T-cell (primary cell): Measurements from ENCODE around the gene SLC22A12. TPM values are rescaled to one million over a fixed set of nuclear protein-coding genes. Genes with fewer than 3 reads are reported as not detected.
"Not testable (repeated sequence)": the region's sequence is repeated elsewhere in the genome, so short reads cannot be mapped to it uniquely, and the experiment has no call there.

Source experiments
- ATAC-seq, 4 experiments: fragments of 200-7000 bp in 3 of 4; fragments of 150-1000 bp in 1 of 4; cut with Tn5 transposase; replicated peaks in 1 of 4; 1 replicate in 3 of 4; 2 replicates in 1 of 4; pipeline ENCODE4 v1.10.0; 2021; ENCODE audit warnings: moderate library complexity in 3 of 4, mild to moderate bottlenecking in 2 of 4, moderate number of reproducible peaks in 1 of 4
- CTCF ChIA-PET, 2 donors: fragments of 300-600 bp; sonication (Branson Sonifier 250); formaldehyde crosslinking; loops; one replicate each; lab custom pipeline; 2022; ENCODE audit warnings: antibody characterized with exemption in 2 of 2; lab: Charles Lee
- POLR2A ChIA-PET, 2 donors: fragments of 300-600 bp; sonication (Branson Sonifier 250); formaldehyde crosslinking; loops; one replicate each; lab custom pipeline; 2022; ENCODE audit warnings: antibody characterized with exemption in 2 of 2; lab: Charles Lee
- DNase-seq, 35 experiments: peaks; one replicate each; pipeline versions ENCODE4 v3.0.0 to v3.0.0-alpha.2; 2013 to 2023
- H3K27ac ChIP-seq: one replicate; pipeline ENCODE4 v1.5.1; 2013; ENCODE audit warnings: low read length
- H3K27me3 ChIP-seq, 2 experiments: replicated peaks in 1 of 2; 1 replicate in 1 of 2; 2 replicates in 1 of 2; pipeline versions ENCODE4 v1.6.1 to v1.7.0; 2013; ENCODE audit warnings: low read length in 1 of 2, mixed read lengths in 1 of 2; ENCODE audit not compliant: control insufficient read depth in 2 of 2, insufficient read depth in 2 of 2; ENCODE audit errors: extremely low read depth in 1 of 2
- H3K36me3 ChIP-seq, 2 donors: 1 replicate in 1 of 2; 2 replicates in 1 of 2; pipeline versions ENCODE4 v1.6.1 to v1.7.0; 2013; ENCODE audit warnings: low read length in 1 of 2; ENCODE audit not compliant: control insufficient read depth in 2 of 2, insufficient read depth in 1 of 2; ENCODE audit errors: extremely low read depth in 1 of 2
- H3K4me1 ChIP-seq, 2 experiments: 1 replicate in 1 of 2; 2 replicates in 1 of 2; pipeline versions ENCODE4 v1.6.1 to v1.7.0; 2013; ENCODE audit warnings: low read length in 2 of 2, mixed read lengths in 1 of 2; ENCODE audit not compliant: insufficient read depth in 2 of 2, control insufficient read depth in 1 of 2; ENCODE audit errors: extremely low read depth in 1 of 2
- H3K4me3 ChIP-seq, 2 donors: 1 replicate in 1 of 2; 2 replicates in 1 of 2; pipeline versions ENCODE4 v1.5.1 to v1.7.0; 2013; ENCODE audit warnings: mild to moderate bottlenecking in 2 of 2, low read length in 1 of 2, moderate library complexity in 1 of 2; ENCODE audit not compliant: control insufficient read depth in 1 of 2; ENCODE audit errors: extremely low read depth in 1 of 2
- H3K9me3 ChIP-seq: 2 replicates; pipeline ENCODE4 v1.7.0; 2013
- H3K27ac Mint-ChIP-seq, 2 donors: one replicate each; pipeline ENCODE4 v1.8.0; 2020 to 2021; ENCODE audit warnings: mild to moderate bottlenecking in 2 of 2, mixed read lengths in 2 of 2
- H3K27me3 Mint-ChIP-seq, 2 donors: one replicate each; pipeline ENCODE4 v1.8.0; 2021 to 2022; ENCODE audit warnings: mixed read lengths in 2 of 2
- H3K36me3 Mint-ChIP-seq: one replicate; pipeline ENCODE4 v1.8.0; 2021; ENCODE audit warnings: mixed read lengths
- H3K4me1 Mint-ChIP-seq, 3 donors: one replicate each; pipeline ENCODE4 v1.8.0; 2020 to 2022; ENCODE audit warnings: mixed read lengths in 3 of 3, mild to moderate bottlenecking in 1 of 3
- H3K4me3 Mint-ChIP-seq, 3 donors: one replicate each; pipeline ENCODE4 v1.8.0; 2020 to 2022; ENCODE audit warnings: mild to moderate bottlenecking in 3 of 3, mixed read lengths in 3 of 3, moderate library complexity in 3 of 3
- H3K9me3 Mint-ChIP-seq, 3 donors: one replicate each; pipeline ENCODE4 v1.8.0; 2020 to 2022; ENCODE audit warnings: mixed read lengths in 3 of 3
- WGBS: methylation state at CpG from one replicate; pipeline ENCODE4 v1.1.5; 2013; ENCODE audit warnings: missing lambda C conversion rate; ENCODE audit not compliant: insufficient coverage; 5-methylcytosine and 5-hydroxymethylcytosine counted together
- total RNA-seq, 35 experiments: library from RNA in 6 of 35; stranded (reverse) in 6 of 35; fragments of 120-200 nt in 1 of 35; gene quantifications; one replicate each; pipeline versions ENCODE4 v1.2.1 to v1.2.4 and lab custom pipeline; 2013 to 2026

SLC22A12 gene
- total RNA-seq, 5 donors from 2014 or later (not counting 1 experiment from before 2014, with no cell fraction given) = not detected

- Histone ChIP-seq H3K27me3 (peaks cover 0 to 43% of the 10 kb centered on the region in 2 experiments), H3K4me3 (no peak overlapping the region), H3K9me3 (no peaks in the 10 kb centered on the region), H3K27ac (no peak overlapping the region), H3K36me3 (no peaks in the 10 kb centered on the region), H3K4me1 (no peaks in the 10 kb centered on the region)
- Mint-ChIP-seq H3K27me3 (peaks cover 7 to 19% of the 10 kb centered on the region in 2 donors), H3K4me1 (no peaks in the 10 kb centered on the region), H3K9me3 (peaks cover 0 to 12% (median 5%) of the 10 kb centered on the region in 3 donors), H3K27ac (no peak overlapping the region), H3K4me3 (no peak overlapping the region), H3K36me3 (no peaks in the 10 kb centered on the region)
- POLR2A ChIA-PET = no interaction called here
- no peak for ATAC-seq
- DNase-seq = no peak
- WGBS = 83% methylated on average over 8 of the region's 9 CpGs
- CTCF ChIA-PET = no interaction called here
Measured at GRCh38 chr11:64592656-64593055, 1.6 kb downstream of the SLC22A12 start.

GRCh38 chr11:64593156-64594105 is 2.4 kb downstream of the SLC22A12 start:
- H3K4me1 Mint-ChIP-seq = no peaks in the 10 kb centered on the region
- ATAC-seq (no peak), DNase-seq (no peak)
- H3K4me1 ChIP-seq = no peaks in the 10 kb centered on the region
- H3K9me3 ChIP-seq = no peaks in the 10 kb centered on the region
- peaks cover 0 to 45% of the 10 kb centered on the region in 2 experiments for H3K27me3 ChIP-seq
- no peaks in the 10 kb centered on the region for H3K36me3 ChIP-seq
- no peak overlapping the region for H3K4me3 ChIP-seq
- no peak overlapping the region for H3K27ac ChIP-seq
- H3K9me3 Mint-ChIP-seq = peaks cover 0 to 6% (median 5%) of the 10 kb centered on the region in 3 donors
- CTCF ChIA-PET = no interaction called here
- no peaks in the 10 kb centered on the region for H3K36me3 Mint-ChIP-seq
- no peak overlapping the region for H3K27ac Mint-ChIP-seq
- POLR2A ChIA-PET = no interaction called here
- H3K27me3 Mint-ChIP-seq = peaks cover 0 to 13% of the 10 kb centered on the region in 2 donors
- 84% methylated on average over 30 of the region's 32 CpGs for WGBS
- H3K4me3 Mint-ChIP-seq = no peak overlapping the region

GRCh38 chr11:64594159-64594939 is 3.3 kb downstream of the SLC22A12 start:
- POLR2A ChIA-PET = no interaction called here
- no peak overlapping the region for H3K27ac Mint-ChIP-seq
- CTCF ChIA-PET = no interaction called here
- H3K36me3 ChIP-seq = no peaks in the 10 kb centered on the region
- WGBS = 90% methylated on average over 14 of the region's 14 CpGs
- no peak overlapping the region for H3K4me3 ChIP-seq
- no peaks in the 10 kb centered on the region for H3K4me1 ChIP-seq
- H3K36me3 Mint-ChIP-seq = no peaks in the 10 kb centered on the region
- DNase-seq (no peak), ATAC-seq (no peak)
- no peak overlapping the region for H3K4me3 Mint-ChIP-seq
- peaks cover 0 to 2% (median 1%) of the 10 kb centered on the region in 3 donors for H3K9me3 Mint-ChIP-seq
- H3K4me1 Mint-ChIP-seq = no peaks in the 10 kb centered on the region
- peaks cover 0 to 8% of the 10 kb centered on the region in 2 donors for H3K27me3 Mint-ChIP-seq
- peaks cover 0 to 45% of the 10 kb centered on the region in 2 experiments for H3K27me3 ChIP-seq
- H3K27ac ChIP-seq = no peak overlapping the region
- H3K9me3 ChIP-seq = no peaks in the 10 kb centered on the region

GRCh38 chr11:64595922-64596321 is 4.9 kb downstream of the SLC22A12 start:
- H3K36me3 Mint-ChIP-seq, H3K36me3 ChIP-seq, ATAC-seq, H3K9me3 Mint-ChIP-seq, H3K27ac Mint-ChIP-seq, DNase-seq, H3K27me3 Mint-ChIP-seq, H3K27ac ChIP-seq, POLR2A ChIA-PET, H3K4me3 ChIP-seq, H3K4me1 Mint-ChIP-seq, CTCF ChIA-PET, H3K9me3 ChIP-seq, H3K4me3 Mint-ChIP-seq, H3K4me1 ChIP-seq: not testable (repeated sequence)
- 57% methylated on average over 1 of the region's 1 CpG for WGBS
- peaks cover 0 to 30% of the 10 kb centered on the region in 2 experiments for H3K27me3 ChIP-seq

- H3K4me3 ChIP-seq = no peak overlapping the region
- Mint-ChIP-seq H3K36me3 (no peaks in the 10 kb centered on the region), H3K4me1 (no peaks in the 10 kb centered on the region), H3K27ac (no peak overlapping the region), H3K4me3 (no peak overlapping the region), H3K27me3 (peaks cover 0 to 4% of the 10 kb centered on the region in 2 donors), H3K9me3 (no peaks in the 10 kb centered on the region)
- no peaks in the 10 kb centered on the region for H3K9me3 ChIP-seq
- H3K36me3 ChIP-seq = no peaks in the 10 kb centered on the region
- DNase-seq = no peak
- no peaks in the 10 kb centered on the region for H3K4me1 ChIP-seq
- peaks cover 0 to 21% of the 10 kb centered on the region in 2 experiments for H3K27me3 ChIP-seq
- 85% methylated on average over 13 of the region's 13 CpGs for WGBS
- no peak overlapping the region for H3K27ac ChIP-seq
- ChIA-PET POLR2A (no interaction called here), CTCF (no interaction called here)
- ATAC-seq = no peak
Measured at GRCh38 chr11:64597671-64598101, 6.7 kb downstream of the SLC22A12 start.

- ChIA-PET CTCF (no interaction called here), POLR2A (no interaction called here)
- peaks cover 0 to 6% of the 10 kb centered on the region in 2 donors for H3K27me3 Mint-ChIP-seq
- no peaks in the 10 kb centered on the region for H3K9me3 Mint-ChIP-seq
- Histone ChIP-seq H3K36me3 (no peaks in the 10 kb centered on the region), H3K9me3 (no peaks in the 10 kb centered on the region), H3K27ac (no peak overlapping the region), H3K27me3 (peaks cover 0 to 25% of the 10 kb centered on the region in 2 experiments), H3K4me1 (no peaks in the 10 kb centered on the region), H3K4me3 (no peak overlapping the region)
- DNase-seq = no peak
- no peaks in the 10 kb centered on the region for H3K36me3 Mint-ChIP-seq
- no peak overlapping the region for H3K27ac Mint-ChIP-seq
- 83% methylated on average over 4 of the region's 12 CpGs for WGBS
- H3K4me1 Mint-ChIP-seq = no peaks in the 10 kb centered on the region
- no peak overlapping the region for H3K4me3 Mint-ChIP-seq
- peak in 1 of 4 experiments; percentile 9 for ATAC-seq
Measured at GRCh38 chr11:64598106-64598796, 7.2 kb downstream of the SLC22A12 start.
